Testis (tissue), 3 donors: ENCODE results near the gene MAD2L1BP. TPM values are rescaled to one million over a fixed set of nuclear protein-coding genes. Genes with fewer than 3 reads are reported as not detected.

ENCODE experiments used
- DNase-seq: peaks from one replicate; pipeline ENCODE4 v3.0.0-alpha.2; 2019
- H3K27ac ChIP-seq, 2 donors: fragments of 200-600 bp; sonication (generic); one replicate each; pipeline ENCODE4 v1.5.1; 2019
- H3K27me3 ChIP-seq: fragments of 200-600 bp; sonication (generic); one replicate; pipeline ENCODE4 v1.5.1; 2019
- H3K36me3 ChIP-seq: fragments of 200-600 bp; sonication (generic); one replicate; pipeline ENCODE4 v1.5.1; 2017; ENCODE audit warnings: low read depth; ENCODE audit errors: missing control alignments
- H3K4me1 ChIP-seq: fragments of 200-600 bp; sonication (generic); one replicate; pipeline ENCODE4 v1.5.1; 2019
- H3K4me3 ChIP-seq, 2 donors: fragments of 200-600 bp; sonication (generic); one replicate each; pipeline ENCODE4 v1.5.1; 2017 to 2019
- H3K9me3 ChIP-seq: fragments of 200-600 bp; sonication (generic); one replicate; pipeline ENCODE4 v1.5.1; 2017
- POLR2A ChIP-seq: fragments of 450-650 bp; IDR thresholded peaks from one replicate; pipeline ENCODE4 v1.6.1; 2017; ENCODE audit warnings: antibody characterized with exemption, mild to moderate bottlenecking, moderate library complexity
- WGBS, 2 donors: methylation state at CpG; one replicate each; pipeline ENCODE4 v1.1.5; 2018; 5-methylcytosine and 5-hydroxymethylcytosine counted together
- intact Hi-C: fragments of 100-400 bp; cut with DNase I; formaldehyde crosslinking; loops from one replicate; pipeline ENCODE4 v1.15.1; 2023; ENCODE audit warnings: low total_unique reads
- polyA plus RNA-seq: library from polyadenylated mRNA; stranded (reverse); fragments of 350-450 nt; fragmentation: Illumina TruSeq; extraction: RNeasy Lipid Tissue Mini Kit (QIAGEN cat#74804); gene quantifications from one replicate; pipeline ENCODE4 v1.2.3, GENCODE V29; 2014; ENCODE audit warnings: low read depth, low replicate concordance; ENCODE audit not compliant: insufficient read depth
- total RNA-seq, 2 donors: library from RNA; depleted of rRNA; stranded (reverse); fragments of >200 nt; gene quantifications; one replicate each; pipeline ENCODE4 v1.2.3, GENCODE V29; 2016
- TF ChIP-seq, protein P1 (sequence below), 3 experiments: fragments of 450-650 bp in 2 of 3; fragments of 200-600 bp in 1 of 3; sonication (generic) in 1 of 3; IDR thresholded peaks; one replicate each; pipeline ENCODE4 v1.5.1; 2016 to 2019; ENCODE audit warnings: antibody characterized with exemption in 3 of 3, mild to moderate bottlenecking in 2 of 3, moderate library complexity in 1 of 3

MAD2L1BP gene
- total and polyA plus RNA-seq, 3 donors from 2014 or later: 38.3 to 42.4 (median 40.5) TPM

GRCh38 chr6:43680308-43681200 is 44.9 kb downstream of the MAD2L1BP start:
- Histone ChIP-seq H3K36me3 (no peaks in the 10 kb centered on the region), H3K9me3 (no peaks in the 10 kb centered on the region), H3K27ac (no peak overlapping the region), H3K4me1 (no peaks in the 10 kb centered on the region), H3K27me3 (no peaks in the 10 kb centered on the region), H3K4me3 (no peak overlapping the region)
- intact Hi-C loops: no loop called here
- no peak for DNase-seq
- TF ChIP-seq POLR2A: no peak
- WGBS, 2 donors: 62 to 71% methylated on average over 11 of the region's 11 CpGs

DNA sequence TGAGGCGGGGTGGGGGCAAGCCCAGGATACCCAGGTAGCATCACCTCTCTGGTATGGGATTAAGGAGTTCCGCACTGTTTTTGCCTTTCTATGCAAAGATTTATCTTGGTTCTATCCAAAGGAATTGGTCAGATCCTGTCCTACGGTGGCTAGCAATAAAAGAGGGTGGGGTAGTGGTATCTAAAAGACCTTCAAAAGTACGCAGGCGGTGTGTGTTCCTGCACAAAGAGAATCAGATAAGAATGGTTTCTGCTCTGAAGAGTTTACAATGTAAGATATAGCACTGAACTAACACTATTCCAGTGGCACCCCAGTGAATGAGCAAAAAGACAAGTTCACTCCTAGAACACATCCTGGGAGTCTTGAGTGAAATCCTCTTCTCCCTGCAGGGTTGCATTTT is 45.7 kb downstream of the MAD2L1BP start:
- 77 to 81% methylated on average over 5 of the region's 5 CpGs for WGBS, 2 donors
- Histone ChIP-seq H3K4me1 (no peaks in the 10 kb centered on the region), H3K27ac (no peak overlapping the region), H3K27me3 (no peaks in the 10 kb centered on the region), H3K4me3 (no peak overlapping the region), H3K36me3 (no peaks in the 10 kb centered on the region), H3K9me3 (no peaks in the 10 kb centered on the region)
- no peak for DNase-seq
- intact Hi-C loops: no loop called here
- TF ChIP-seq, protein P1, sequence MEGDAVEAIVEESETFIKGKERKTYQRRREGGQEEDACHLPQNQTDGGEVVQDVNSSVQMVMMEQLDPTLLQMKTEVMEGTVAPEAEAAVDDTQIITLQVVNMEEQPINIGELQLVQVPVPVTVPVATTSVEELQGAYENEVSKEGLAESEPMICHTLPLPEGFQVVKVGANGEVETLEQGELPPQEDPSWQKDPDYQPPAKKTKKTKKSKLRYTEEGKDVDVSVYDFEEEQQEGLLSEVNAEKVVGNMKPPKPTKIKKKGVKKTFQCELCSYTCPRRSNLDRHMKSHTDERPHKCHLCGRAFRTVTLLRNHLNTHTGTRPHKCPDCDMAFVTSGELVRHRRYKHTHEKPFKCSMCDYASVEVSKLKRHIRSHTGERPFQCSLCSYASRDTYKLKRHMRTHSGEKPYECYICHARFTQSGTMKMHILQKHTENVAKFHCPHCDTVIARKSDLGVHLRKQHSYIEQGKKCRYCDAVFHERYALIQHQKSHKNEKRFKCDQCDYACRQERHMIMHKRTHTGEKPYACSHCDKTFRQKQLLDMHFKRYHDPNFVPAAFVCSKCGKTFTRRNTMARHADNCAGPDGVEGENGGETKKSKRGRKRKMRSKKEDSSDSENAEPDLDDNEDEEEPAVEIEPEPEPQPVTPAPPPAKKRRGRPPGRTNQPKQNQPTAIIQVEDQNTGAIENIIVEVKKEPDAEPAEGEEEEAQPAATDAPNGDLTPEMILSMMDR (IDR thresholded peaks at IDR 0.05): no peak
- TF ChIP-seq POLR2A: no peak

GRCh38 chr6:43682724-43683429 is 47.2 kb downstream of the MAD2L1BP start:
- H3K27ac ChIP-seq: no peak overlapping the region

DNA sequence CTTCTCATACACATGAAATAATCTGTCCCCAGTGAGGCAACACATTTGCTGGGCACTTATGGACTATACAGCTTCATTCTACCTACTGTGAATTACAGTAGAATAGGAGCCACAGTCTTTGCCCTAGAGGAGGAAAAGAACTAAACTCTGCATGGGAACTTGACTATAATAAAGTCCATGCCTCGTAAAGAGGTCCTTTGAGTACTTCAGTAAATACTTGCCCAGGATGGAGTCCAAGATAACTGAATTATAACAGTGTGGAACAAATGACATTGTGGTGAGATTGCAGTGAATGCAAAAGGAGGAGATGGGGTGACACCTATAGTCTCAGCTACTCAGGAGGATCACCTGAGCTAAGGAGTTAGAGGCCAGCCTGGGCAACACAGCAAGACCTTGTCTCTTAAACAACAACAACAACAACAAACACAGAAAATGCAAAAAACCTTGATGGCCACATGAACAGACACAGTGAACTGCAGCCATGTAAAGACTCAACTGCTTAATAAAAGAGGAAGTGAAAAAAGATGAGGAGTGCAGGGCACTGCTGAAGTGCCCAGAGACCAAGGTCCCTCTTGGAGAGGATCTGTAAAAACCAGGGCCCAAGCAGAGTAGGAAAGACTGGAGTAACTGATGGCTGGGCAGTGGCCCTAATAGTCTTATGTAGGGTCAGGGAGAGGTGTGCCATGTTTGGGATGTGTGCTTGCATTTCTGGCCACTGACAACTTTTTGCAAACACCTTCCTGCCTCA is 48.2 kb downstream of the MAD2L1BP start:
- H3K27ac ChIP-seq: no peak overlapping the region
- no peak for TF ChIP-seq POLR2A
- TF ChIP-seq, protein P1 (IDR thresholded peaks at IDR 0.05): no peak
- peaks cover 7% of the 10 kb centered on the region for H3K4me1 ChIP-seq
- no peaks in the 10 kb centered on the region for H3K9me3 ChIP-seq
- intact Hi-C loops: no loop called here
- no peaks in the 10 kb centered on the region for H3K36me3 ChIP-seq
- no peak overlapping the region for H3K4me3 ChIP-seq
- no peaks in the 10 kb centered on the region for H3K27me3 ChIP-seq
- 83 to 94% methylated on average over 1 of the region's 1 CpG for WGBS, 2 donors
- no peak for DNase-seq

More at GRCh38 chr6:43682724-43683429, 47.2 kb downstream of the MAD2L1BP start:
- H3K27me3 ChIP-seq: no peaks in the 10 kb centered on the region
- peaks cover 7% of the 10 kb centered on the region for H3K4me1 ChIP-seq
- TF ChIP-seq POLR2A: no peak
- TF ChIP-seq, protein P1 (IDR thresholded peaks at IDR 0.05): no peak
- H3K36me3 ChIP-seq: no peaks in the 10 kb centered on the region
- no peak overlapping the region for H3K4me3 ChIP-seq
- 62 to 67% methylated on average over 8 of the region's 8 CpGs for WGBS, 2 donors
- no peaks in the 10 kb centered on the region for H3K9me3 ChIP-seq
- DNase-seq: no peak
- intact Hi-C loops: no loop called here

- WGBS, 2 donors: 2 to 4% methylated on average over 10 of the region's 10 CpGs
- Histone ChIP-seq H3K36me3 (no peaks in the 10 kb centered on the region), H3K4me3 (peak overlapping the region; percentile 85 to 91), H3K4me1 (peaks cover 7% of the 10 kb centered on the region), H3K9me3 (no peaks in the 10 kb centered on the region), H3K27me3 (no peaks in the 10 kb centered on the region), H3K27ac (peak overlapping the region; percentile 61 to 70)
- no peak for TF ChIP-seq POLR2A
- TF ChIP-seq, protein P1 (IDR thresholded peaks at IDR 0.05): no peak
- no peak for DNase-seq
- intact Hi-C loops: no loop called here
These were observed 51.4 kb downstream of the MAD2L1BP start for GRCh38 chr6:43687079-43687436.
